MCF 10A (cell line): ENCODE measurements around the gene TUBGCP3. TPM values are rescaled to one million over a fixed set of nuclear protein-coding genes. Genes with fewer than 3 reads are reported as not detected.

Experiments
- BruUV-seq: library from RNA; stranded (reverse); fragments of 400-500 nt; replicated peaks from 2 replicates; lab custom pipeline; 2021; lab: Mats Ljungman, UMichigan
- CTCF ChIA-PET: fragments of 300-600 bp; sonication (Branson Sonifier 250); formaldehyde crosslinking; extraction: SDS; loops from one replicate; lab custom pipeline; 2021; ENCODE audit warnings: antibody characterized with exemption, inconsistent platforms; lab: Yijun Ruan, JAX
- POLR2A ChIA-PET: fragments of 300-600, 350-650 bp; sonication (Branson Sonifier 250); formaldehyde crosslinking; extraction: SDS; loops from one replicate; lab custom pipeline; 2020; ENCODE audit warnings: antibody characterized with exemption, inconsistent platforms; lab: Yijun Ruan, JAX
- DNase-seq: peaks from one replicate; pipeline ENCODE4 v3.0.0-alpha.2; 2018; ENCODE audit not compliant: unreplicated experiment
- H3K27ac Mint-ChIP-seq: one replicate; pipeline ENCODE4 v1.8.0; 2022; ENCODE audit warnings: mild to moderate bottlenecking, low read depth, mixed read lengths; ENCODE audit not compliant: unreplicated experiment
- H3K27me3 Mint-ChIP-seq: one replicate; pipeline ENCODE4 v1.8.0; 2022; ENCODE audit warnings: mixed read lengths; ENCODE audit not compliant: insufficient read depth, unreplicated experiment
- H3K36me3 Mint-ChIP-seq: one replicate; pipeline ENCODE4 v1.8.0; 2022; ENCODE audit warnings: mild to moderate bottlenecking, moderate library complexity, mixed read lengths; ENCODE audit not compliant: insufficient read depth, unreplicated experiment
- H3K4me1 Mint-ChIP-seq: one replicate; pipeline ENCODE4 v1.8.0; 2022; ENCODE audit warnings: mixed read lengths; ENCODE audit not compliant: insufficient read depth, unreplicated experiment
- H3K4me3 Mint-ChIP-seq: one replicate; pipeline ENCODE4 v1.8.0; 2022; ENCODE audit warnings: mild to moderate bottlenecking, moderate library complexity, mixed read lengths; ENCODE audit not compliant: unreplicated experiment
- H3K9me3 Mint-ChIP-seq: one replicate; pipeline ENCODE4 v1.8.0; 2022; ENCODE audit warnings: mixed read lengths; ENCODE audit not compliant: unreplicated experiment
- intact Hi-C: fragments of 100-400 bp; cut with micrococcal nuclease; formaldehyde crosslinking; loops from 2 replicates; pipeline ENCODE4 v1.14.1; 2022
- total RNA-seq: library from RNA; stranded (reverse); gene quantifications from 2 replicates; pipeline ENCODE4 v1.2.3, GENCODE V29; 2022
- TF ChIP-seq, protein P1 (sequence below): fragments of 200-600 bp; IDR thresholded peaks from one replicate; pipeline ENCODE4 v1.8.0; 2022; ENCODE audit warnings: antibody characterized with exemption, mild to moderate bottlenecking; ENCODE audit not compliant: unreplicated experiment

The TUBGCP3 gene
- total RNA-seq, 1 experiment from 2014 or later = 35.7 TPM

- ChIA-PET POLR2A (no interaction called here), CTCF (interaction anchor here (0.6 kb wide), 1 partner anchor 193 kb away, joined by 3 read pairs; no protein-coding TSS in a partner anchor)
- TF ChIP-seq, protein P1, sequence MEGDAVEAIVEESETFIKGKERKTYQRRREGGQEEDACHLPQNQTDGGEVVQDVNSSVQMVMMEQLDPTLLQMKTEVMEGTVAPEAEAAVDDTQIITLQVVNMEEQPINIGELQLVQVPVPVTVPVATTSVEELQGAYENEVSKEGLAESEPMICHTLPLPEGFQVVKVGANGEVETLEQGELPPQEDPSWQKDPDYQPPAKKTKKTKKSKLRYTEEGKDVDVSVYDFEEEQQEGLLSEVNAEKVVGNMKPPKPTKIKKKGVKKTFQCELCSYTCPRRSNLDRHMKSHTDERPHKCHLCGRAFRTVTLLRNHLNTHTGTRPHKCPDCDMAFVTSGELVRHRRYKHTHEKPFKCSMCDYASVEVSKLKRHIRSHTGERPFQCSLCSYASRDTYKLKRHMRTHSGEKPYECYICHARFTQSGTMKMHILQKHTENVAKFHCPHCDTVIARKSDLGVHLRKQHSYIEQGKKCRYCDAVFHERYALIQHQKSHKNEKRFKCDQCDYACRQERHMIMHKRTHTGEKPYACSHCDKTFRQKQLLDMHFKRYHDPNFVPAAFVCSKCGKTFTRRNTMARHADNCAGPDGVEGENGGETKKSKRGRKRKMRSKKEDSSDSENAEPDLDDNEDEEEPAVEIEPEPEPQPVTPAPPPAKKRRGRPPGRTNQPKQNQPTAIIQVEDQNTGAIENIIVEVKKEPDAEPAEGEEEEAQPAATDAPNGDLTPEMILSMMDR = no peak
- H3K9me3 Mint-ChIP-seq = no peaks in the 10 kb centered on the region
- no peaks in the 10 kb centered on the region for H3K4me1 Mint-ChIP-seq
- H3K27ac Mint-ChIP-seq = no peak overlapping the region
- intact Hi-C loops = no loop called here
- H3K4me3 Mint-ChIP-seq = no peak overlapping the region
- no TSS peak for BruUV-seq
- H3K36me3 Mint-ChIP-seq = no peaks in the 10 kb centered on the region
- peaks cover 39% of the 10 kb centered on the region for H3K27me3 Mint-ChIP-seq
- no peak for DNase-seq
These were observed 32.0 kb upstream of the TUBGCP3 start for GRCh38 chr13:112619730-112620631.

DNA sequence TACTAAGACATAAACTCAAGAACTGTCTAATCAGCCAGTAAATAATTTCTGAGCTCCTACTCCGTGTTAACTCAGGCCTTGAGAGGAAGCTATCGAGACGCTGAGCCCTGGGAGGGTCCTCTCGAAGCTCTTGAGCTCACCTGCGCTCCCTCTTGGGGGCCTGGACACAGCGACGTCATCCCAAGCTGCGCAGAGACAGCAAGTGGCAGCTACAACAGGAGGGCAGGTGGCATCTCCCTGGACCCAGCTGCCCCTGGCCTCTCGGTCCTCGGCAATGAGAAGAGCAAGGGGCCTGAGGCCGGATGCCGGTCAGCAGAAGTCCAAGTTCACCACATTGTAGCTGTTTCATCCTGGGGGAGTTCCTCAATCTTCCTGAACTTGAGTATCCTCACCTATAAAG lies 30.5 kb upstream of the TUBGCP3 start:
- H3K27ac Mint-ChIP-seq = no peak overlapping the region
- no peaks in the 10 kb centered on the region for H3K9me3 Mint-ChIP-seq
- ChIA-PET CTCF (interaction anchor here (0.6 to 0.8 kb wide), 2 partner anchors 9 to 255 kb away, joined by 3 read pairs; no protein-coding TSS in a partner anchor), POLR2A (no interaction called here)
- no peak overlapping the region for H3K4me3 Mint-ChIP-seq
- H3K27me3 Mint-ChIP-seq = peaks cover 39% of the 10 kb centered on the region
- TF ChIP-seq, protein P1 = no peak
- intact Hi-C loops = no loop called here
- no peak for DNase-seq
- H3K36me3 Mint-ChIP-seq = no peaks in the 10 kb centered on the region
- no peaks in the 10 kb centered on the region for H3K4me1 Mint-ChIP-seq
- BruUV-seq = no TSS peak

DNA sequence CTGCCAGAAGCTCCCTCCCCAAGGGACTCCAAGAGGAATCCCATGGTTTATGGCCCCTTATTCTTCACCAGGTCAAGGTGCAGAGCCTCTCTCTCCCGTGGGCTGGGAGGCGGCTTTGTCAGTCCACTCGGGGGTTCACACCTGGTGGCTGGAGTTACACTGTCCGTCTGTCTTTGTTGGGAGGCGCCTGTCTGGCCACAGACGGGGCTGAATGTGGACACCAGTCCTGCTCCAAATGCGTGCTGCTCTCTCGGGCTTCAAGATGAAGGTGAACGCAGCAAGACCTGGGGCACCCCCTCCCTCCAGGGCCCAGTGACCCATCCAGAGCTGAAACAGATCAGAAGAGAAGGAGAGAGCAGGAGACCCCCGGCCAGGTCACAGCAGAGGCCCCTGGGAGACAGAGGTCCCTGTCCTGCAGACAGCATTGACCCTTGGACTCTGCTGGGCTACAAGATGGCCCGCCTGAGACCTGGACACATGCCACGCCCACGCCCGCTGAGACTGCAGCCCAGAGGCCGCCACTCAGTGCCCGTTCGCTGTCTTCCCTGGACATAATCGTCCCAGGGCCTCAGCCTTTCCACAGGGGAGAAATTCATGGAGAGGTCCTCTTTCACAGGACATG lies 29.9 kb upstream of the TUBGCP3 start:
- Mint-ChIP-seq H3K27me3 (peaks cover 35% of the 10 kb centered on the region), H3K4me1 (no peaks in the 10 kb centered on the region), H3K9me3 (no peaks in the 10 kb centered on the region), H3K36me3 (no peaks in the 10 kb centered on the region), H3K4me3 (no peak overlapping the region), H3K27ac (no peak overlapping the region)
- ChIA-PET CTCF (interaction anchor here (0.8 to 1.1 kb wide), 2 partner anchors 10 to 13 kb away, joined by 3 to 4 read pairs; no protein-coding TSS in a partner anchor), POLR2A (no interaction called here)
- TF ChIP-seq, protein P1 = no peak
- intact Hi-C loops = loop anchor here (1.0 kb wide), 1 partner anchor 256 kb away; no protein-coding TSS in a partner anchor
- no TSS peak for BruUV-seq
- no peak for DNase-seq
